HG02763 (cell line): ENCODE data around the gene MAU2.

Experiments
- ATAC-seq: cut with Tn5 transposase; IDR thresholded peaks from one replicate; pipeline ENCODE4 v1.9.1; 2021; ENCODE audit warnings: mild to moderate bottlenecking, moderate library complexity; ENCODE audit not compliant: unreplicated experiment

Gene MAU2

GRCh38 chr19:19305696-19306095 lies 14.9 kb upstream of the MAU2 start:
- no peak for ATAC-seq

- no peak for ATAC-seq
Measured at GRCh38 chr19:19306191-19306590, 14.4 kb upstream of the MAU2 start.

- no peak for ATAC-seq
Measured at GRCh38 chr19:19308373-19308772, 12.3 kb upstream of the MAU2 start.

- ATAC-seq, result no peak
Measured at GRCh38 chr19:19315444-19315843, 5.2 kb upstream of the MAU2 start.

- no peak for ATAC-seq
Measured at GRCh38 chr19:19316082-19316481, 4.5 kb upstream of the MAU2 start.

GRCh38 chr19:19319732-19320360 lies 783 bp upstream of the MAU2 start:
- ATAC-seq, result no peak

- no peak for ATAC-seq
Measured at GRCh38 chr19:19321141-19321577, 530 bp downstream of the MAU2 start.

GRCh38 chr19:19324059-19324770 lies 3.6 kb downstream of the MAU2 start:
- ATAC-seq, result no peak

- no peak for ATAC-seq
Measured at GRCh38 chr19:19327672-19328071, 7.0 kb downstream of the MAU2 start.

GRCh38 chr19:19329126-19329525 lies 8.5 kb downstream of the MAU2 start:
- ATAC-seq, result no peak

- ATAC-seq, result no peak
Measured at GRCh38 chr19:19334063-19334988, 13.7 kb downstream of the MAU2 start.

- ATAC-seq, result no peak
Measured at GRCh38 chr19:19334989-19335344, 14.3 kb downstream of the MAU2 start.

- ATAC-seq, result no peak
Measured at GRCh38 chr19:19335408-19336158, 15.0 kb downstream of the MAU2 start.

- no peak for ATAC-seq
Measured at GRCh38 chr19:19336597-19336996, 16.0 kb downstream of the MAU2 start.

GRCh38 chr19:19337120-19337519 lies 16.5 kb downstream of the MAU2 start:
- ATAC-seq, result no peak

- no peak for ATAC-seq
Measured at GRCh38 chr19:19338082-19338481, 17.5 kb downstream of the MAU2 start.

- no peak for ATAC-seq
Measured at GRCh38 chr19:19341026-19341425, 20.4 kb downstream of the MAU2 start.

- ATAC-seq, result no peak
Measured at GRCh38 chr19:19342086-19343015, 21.7 kb downstream of the MAU2 start.

GRCh38 chr19:19343016-19343362 lies 22.4 kb downstream of the MAU2 start:
- no peak for ATAC-seq

- no peak for ATAC-seq
Measured at GRCh38 chr19:19343762-19344161, 23.1 kb downstream of the MAU2 start.
